Chondrocyte (in vitro differentiated cells): ENCODE data around the gene CSRP1. TPM values are rescaled to one million over a fixed set of nuclear protein-coding genes. Genes with fewer than 3 reads are reported as not detected.

Experiments
- DNase-seq: peaks from one replicate; pipeline ENCODE4 v3.0.0; 2021; ENCODE audit warnings: mixed read lengths, low spot score
- H3K27ac Mint-ChIP-seq: one replicate; pipeline ENCODE4 v1.8.0; 2021; ENCODE audit warnings: mild to moderate bottlenecking, moderate library complexity, mixed read lengths; ENCODE audit not compliant: unreplicated experiment
- H3K27me3 Mint-ChIP-seq: 2 replicates; pipeline ENCODE4 v1.8.0; 2021; ENCODE audit warnings: low read depth, mixed read lengths
- H3K36me3 Mint-ChIP-seq: 2 replicates; pipeline ENCODE4 v1.8.0; 2021; ENCODE audit warnings: low read depth, mixed read lengths
- H3K4me1 Mint-ChIP-seq: 2 replicates; pipeline ENCODE4 v1.8.0; 2021; ENCODE audit warnings: low read depth, mild to moderate bottlenecking, mixed read lengths
- H3K4me3 Mint-ChIP-seq: one replicate; pipeline ENCODE4 v1.8.0; 2021; ENCODE audit warnings: mild to moderate bottlenecking, moderate library complexity, mixed read lengths; ENCODE audit not compliant: unreplicated experiment
- H3K9me3 Mint-ChIP-seq: 2 replicates; pipeline ENCODE4 v1.8.0; 2021; ENCODE audit warnings: low read depth, mixed read lengths
- CTCF ChIP-seq: fragments of 200-600 bp; sonication (generic); IDR thresholded peaks from 2 replicates; pipeline ENCODE4 v1.5.0; 2021; ENCODE audit warnings: antibody characterized with exemption, mild to moderate bottlenecking, moderate library complexity
- total RNA-seq: library from RNA; stranded (reverse); gene quantifications from 3 replicates; pipeline ENCODE4 v1.2.1, GENCODE V29; 2021

The CSRP1 gene
- total RNA-seq, 1 donor from 2014 or later, result 5.9 TPM

GRCh38 chr1:201434266-201434665, 72.7 kb downstream of the CSRP1 start:
- no peaks in the 10 kb centered on the region for H3K27me3 Mint-ChIP-seq
- H3K4me1 Mint-ChIP-seq, result peaks cover 11% of the 10 kb centered on the region
- no peak for TF ChIP-seq CTCF
- no peaks in the 10 kb centered on the region for H3K9me3 Mint-ChIP-seq
- no peak for DNase-seq
- H3K36me3 Mint-ChIP-seq, result no peaks in the 10 kb centered on the region
- H3K4me3 Mint-ChIP-seq, result no peak overlapping the region
- H3K27ac Mint-ChIP-seq, result no peak overlapping the region

GRCh38 chr1:201433609-201434008, 73.3 kb downstream of the CSRP1 start:
- H3K9me3 Mint-ChIP-seq, result no peaks in the 10 kb centered on the region
- no peaks in the 10 kb centered on the region for H3K27me3 Mint-ChIP-seq
- H3K36me3 Mint-ChIP-seq, result no peaks in the 10 kb centered on the region
- peaks cover 11% of the 10 kb centered on the region for H3K4me1 Mint-ChIP-seq
- no peak overlapping the region for H3K27ac Mint-ChIP-seq
- no peak for TF ChIP-seq CTCF
- H3K4me3 Mint-ChIP-seq, result no peak overlapping the region
- DNase-seq, result no peak

Other genes with a start within 250 kb of the CSRP1 start
- 0.07 to 4.1 TPM (median 4.0 TPM) in 3 replicates for gene PKP1, start 223.6 kb downstream of the CSRP1 start, total RNA-seq
- gene TNNT2, start 129.4 kb downstream of the CSRP1 start, total RNA-seq, result 20.3 to 21.6 TPM (median 21.2 TPM) in 3 replicates
- gene LAD1, start 107.8 kb downstream of the CSRP1 start, total RNA-seq, result 0.17 to 0.34 TPM in 2 of 3 replicates, not detected in the other
- 8.0 to 10.0 TPM (median 8.8 TPM) in 3 replicates for gene TNNI1, start 85.4 kb downstream of the CSRP1 start, total RNA-seq
- gene PHLDA3, start 37.9 kb downstream of the CSRP1 start, total RNA-seq, result 111 to 120 TPM (median 115 TPM) in 3 replicates
- 201 to 294 TPM (median 211 TPM) in 3 replicates for gene NAV1, start 32.0 kb upstream of the CSRP1 start, total RNA-seq